ENCODE measurements around the gene ST3GAL3. TPM values are rescaled to one million over a fixed set of nuclear protein-coding genes. Genes with fewer than 3 reads are reported as not detected.

Gene ST3GAL3

GRCh38 chr1:43980255-43981134, 273.2 kb downstream of the ST3GAL3 start:
- peak in 1 of 2 experiments; percentile 85 for DNase-seq (ENCODE audit: low read depth in 1 of 2, low spot score in 1 of 2)
- Histone ChIP-seq H3K4me3 (replicated peaks; ENCODE audit: insufficient read depth, low read length) (peak overlapping the region; percentile 63), H3K27ac (replicated peaks) (peak overlapping the region; percentile 48), H3K27me3 (ENCODE audit: insufficient read depth, poor library complexity, severe bottlenecking) (no peaks in the 10 kb centered on the region)
- TF ChIP-seq GABPA (IDR thresholded peaks at IDR 0.05; ENCODE audit: low read depth) (no peak), SPI1 (IDR thresholded peaks at IDR 0.05; ENCODE audit: borderline replicate concordance, low read depth) (no peak), CTCF (IDR thresholded peaks at IDR 0.05; ENCODE audit: insufficient read depth, low read length) (no peak), POLR2AphosphoS5 (IDR thresholded peaks at IDR 0.05; ENCODE audit: low read depth) (no peak), REST (IDR thresholded peaks at IDR 0.05; ENCODE audit: insufficient replicate concordance, low read depth) (no peak)

Small RNA genes within 50 kb of the gene (microRNA-seq; reads per million reads assigned to microRNA genes)
- not detected for gene MIR6079

Data from HL-60 (cell line).